Stimulated activated naive CD4-positive, alpha-beta T cell treated with Interleukin-2 at 50 U/mL for 16 hours (primary cell): Measurements from ENCODE around the gene PDK2.

Source experiments
- DNase-seq: peaks from one replicate; lab custom pipeline; 2025; lab: John Stamatoyannopoulos, UW

PDK2 gene

GRCh38 chr17:50117202-50118051 lies 22.3 kb downstream of the PDK2 start:
- DNase-seq = peak; percentile 58

GRCh38 chr17:50118076-50118827 lies 23.1 kb downstream of the PDK2 start:
- DNase-seq = no peak

GRCh38 chr17:50118828-50119218 lies 23.7 kb downstream of the PDK2 start:
- no peak for DNase-seq

GRCh38 chr17:50120475-50121253 lies 25.5 kb downstream of the PDK2 start:
- DNase-seq = no peak

GRCh38 chr17:50122945-50123344 lies 27.8 kb downstream of the PDK2 start:
- no peak for DNase-seq

GRCh38 chr17:50123649-50124349 lies 28.6 kb downstream of the PDK2 start:
- DNase-seq = no peak

- DNase-seq = no peak
Observed at GRCh38 chr17:50125420-50125997, 30.4 kb downstream of the PDK2 start.

GRCh38 chr17:50127697-50128361 lies 32.7 kb downstream of the PDK2 start:
- no peak for DNase-seq

- DNase-seq = no peak
Observed at GRCh38 chr17:50128441-50129352, 33.5 kb downstream of the PDK2 start.

- no peak for DNase-seq
Observed at GRCh38 chr17:50129353-50129727, 34.2 kb downstream of the PDK2 start.

- peak; percentile 46 for DNase-seq
Observed at GRCh38 chr17:50129728-50130558, 34.8 kb downstream of the PDK2 start, which contains the start of gene SAMD14. SAMD14 (minus strand) TSS chr17:50130160; CDS start chr17:50124959, 5,201 bp downstream.

GRCh38 chr17:50130559-50131305 lies 35.6 kb downstream of the PDK2 start:
- DNase-seq = no peak

- DNase-seq = no peak
Observed at GRCh38 chr17:50132104-50132794, 37.1 kb downstream of the PDK2 start.

GRCh38 chr17:50133028-50133768 lies 38.0 kb downstream of the PDK2 start:
- DNase-seq = no peak

GRCh38 chr17:50133769-50134099 lies 38.6 kb downstream of the PDK2 start:
- DNase-seq = no peak

- DNase-seq = no peak
Observed at GRCh38 chr17:50134206-50135110, 39.3 kb downstream of the PDK2 start.
